Measurements from ENCODE around the gene MAPK8IP2. TPM values are rescaled to one million over a fixed set of nuclear protein-coding genes. Genes with fewer than 3 reads are reported as not detected.

The MAPK8IP2 gene
- polyA plus RNA-seq, 1 of the 3 experiments (the other 2 are of a cell fraction), result 2.7 TPM

DNA sequence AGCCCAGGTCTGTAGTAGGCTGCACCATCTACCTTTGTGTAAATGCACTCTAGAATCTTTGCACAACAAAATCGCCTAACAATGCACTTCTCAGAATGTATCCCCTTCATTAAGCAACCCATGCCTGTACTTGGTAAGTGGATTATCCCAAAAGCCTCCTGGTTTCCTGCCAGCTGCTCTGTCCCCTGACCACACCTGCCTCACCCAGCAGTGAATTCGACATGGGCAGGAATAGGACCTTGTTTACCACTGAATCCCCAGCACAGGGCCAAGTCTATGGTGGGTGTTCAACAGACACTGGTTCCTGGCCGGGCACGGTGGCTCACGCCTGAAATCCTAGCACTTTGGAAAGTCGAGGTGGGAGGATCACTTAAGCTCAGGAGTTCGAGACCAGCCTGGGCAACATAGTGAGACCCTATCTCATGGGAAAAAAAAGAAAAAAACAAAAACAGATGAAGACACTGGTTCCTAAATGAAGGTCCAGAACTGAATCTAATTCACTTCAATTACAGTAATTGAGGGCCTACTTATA is 32.8 kb upstream of the MAPK8IP2 start:
- Histone ChIP-seq H3K9me2 (no peaks in the 10 kb centered on the region), H3K4me3 (ENCODE audit: low read depth in 2 of 2, low read length in 1 of 2) (no peak overlapping the region), H2AFZ (ENCODE audit: low read depth) (no peak overlapping the region), H3F3A (replicated peaks; ENCODE audit: insufficient read depth) (no peaks in the 10 kb centered on the region), H3K79me2 (ENCODE audit: insufficient read depth) (no peaks in the 10 kb centered on the region), H3K9me3 (no peaks in the 10 kb centered on the region), H3K9ac (no peak overlapping the region), H3K4me2 (no peak overlapping the region), H3K4me1 (ENCODE audit: control insufficient read depth in 1 of 2, insufficient read depth in 2 of 2, low read depth in 1 of 2, low read length in 1 of 2) (peaks cover 0 to 4% of the 10 kb centered on the region in 2 experiments; a peak in 1 of 4 replicates), H3K36me3 (replicated peaks in 1 of 2; ENCODE audit: control insufficient read depth in 1 of 2, insufficient read depth in 2 of 2, low read length in 1 of 2) (peaks cover 0 to 41% of the 10 kb centered on the region in 2 experiments), H4K20me1 (ENCODE audit: insufficient read depth) (no peaks in the 10 kb centered on the region), H3K27me3 (ENCODE audit: insufficient read depth) (no peaks in the 10 kb centered on the region), H3K27ac (ENCODE audit: low read depth in 2 of 2, low read length in 1 of 2) (no peak overlapping the region)
- no peak for DNase-seq
- POLR2A ChIA-PET, result no interaction called here
- CTCF ChIA-PET, result interaction anchor here (0.9 kb wide), 1 partner anchor 53 kb away, joined by 3 read pairs; no protein-coding TSS in a partner anchor
- TF ChIP-seq FOXM1 (IDR thresholded peaks at IDR 0.05; ENCODE audit: low read depth), result no peak
- TF ChIP-seq, protein P1, sequence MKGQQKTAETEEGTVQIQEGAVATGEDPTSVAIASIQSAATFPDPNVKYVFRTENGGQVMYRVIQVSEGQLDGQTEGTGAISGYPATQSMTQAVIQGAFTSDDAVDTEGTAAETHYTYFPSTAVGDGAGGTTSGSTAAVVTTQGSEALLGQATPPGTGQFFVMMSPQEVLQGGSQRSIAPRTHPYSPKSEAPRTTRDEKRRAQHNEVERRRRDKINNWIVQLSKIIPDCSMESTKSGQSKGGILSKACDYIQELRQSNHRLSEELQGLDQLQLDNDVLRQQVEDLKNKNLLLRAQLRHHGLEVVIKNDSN (IDR thresholded peaks at IDR 0.05; ENCODE audit: borderline replicate concordance, low read depth), result no peak
- TF ChIP-seq, protein P2, sequence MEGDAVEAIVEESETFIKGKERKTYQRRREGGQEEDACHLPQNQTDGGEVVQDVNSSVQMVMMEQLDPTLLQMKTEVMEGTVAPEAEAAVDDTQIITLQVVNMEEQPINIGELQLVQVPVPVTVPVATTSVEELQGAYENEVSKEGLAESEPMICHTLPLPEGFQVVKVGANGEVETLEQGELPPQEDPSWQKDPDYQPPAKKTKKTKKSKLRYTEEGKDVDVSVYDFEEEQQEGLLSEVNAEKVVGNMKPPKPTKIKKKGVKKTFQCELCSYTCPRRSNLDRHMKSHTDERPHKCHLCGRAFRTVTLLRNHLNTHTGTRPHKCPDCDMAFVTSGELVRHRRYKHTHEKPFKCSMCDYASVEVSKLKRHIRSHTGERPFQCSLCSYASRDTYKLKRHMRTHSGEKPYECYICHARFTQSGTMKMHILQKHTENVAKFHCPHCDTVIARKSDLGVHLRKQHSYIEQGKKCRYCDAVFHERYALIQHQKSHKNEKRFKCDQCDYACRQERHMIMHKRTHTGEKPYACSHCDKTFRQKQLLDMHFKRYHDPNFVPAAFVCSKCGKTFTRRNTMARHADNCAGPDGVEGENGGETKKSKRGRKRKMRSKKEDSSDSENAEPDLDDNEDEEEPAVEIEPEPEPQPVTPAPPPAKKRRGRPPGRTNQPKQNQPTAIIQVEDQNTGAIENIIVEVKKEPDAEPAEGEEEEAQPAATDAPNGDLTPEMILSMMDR (IDR thresholded peaks at IDR 0.05), result no peak
- no peak for TF ChIP-seq GATA2 (CRISPR knock-in tag; IDR thresholded peaks at IDR 0.05)
- TF ChIP-seq FOSL2 (IDR thresholded peaks at IDR 0.05; ENCODE audit: borderline replicate concordance, low read depth), result no peak
- TF ChIP-seq, protein P3, sequence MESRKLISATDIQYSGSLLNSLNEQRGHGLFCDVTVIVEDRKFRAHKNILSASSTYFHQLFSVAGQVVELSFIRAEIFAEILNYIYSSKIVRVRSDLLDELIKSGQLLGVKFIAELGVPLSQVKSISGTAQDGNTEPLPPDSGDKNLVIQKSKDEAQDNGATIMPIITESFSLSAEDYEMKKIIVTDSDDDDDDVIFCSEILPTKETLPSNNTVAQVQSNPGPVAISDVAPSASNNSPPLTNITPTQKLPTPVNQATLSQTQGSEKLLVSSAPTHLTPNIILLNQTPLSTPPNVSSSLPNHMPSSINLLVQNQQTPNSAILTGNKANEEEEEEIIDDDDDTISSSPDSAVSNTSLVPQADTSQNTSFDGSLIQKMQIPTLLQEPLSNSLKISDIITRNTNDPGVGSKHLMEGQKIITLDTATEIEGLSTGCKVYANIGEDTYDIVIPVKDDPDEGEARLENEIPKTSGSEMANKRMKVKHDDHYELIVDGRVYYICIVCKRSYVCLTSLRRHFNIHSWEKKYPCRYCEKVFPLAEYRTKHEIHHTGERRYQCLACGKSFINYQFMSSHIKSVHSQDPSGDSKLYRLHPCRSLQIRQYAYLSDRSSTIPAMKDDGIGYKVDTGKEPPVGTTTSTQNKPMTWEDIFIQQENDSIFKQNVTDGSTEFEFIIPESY (IDR thresholded peaks at IDR 0.05; ENCODE audit: borderline replicate concordance, low read depth), result no peak
- no peak for TF ChIP-seq GABPA (IDR thresholded peaks at IDR 0.05; ENCODE audit: low read depth)
- TF ChIP-seq JUND (IDR thresholded peaks at IDR 0.05), result no peak
- no peak for TF ChIP-seq EZH2phosphoT487 (IDR thresholded peaks at IDR 0.05; ENCODE audit: borderline replicate concordance, low read depth)
- TF ChIP-seq NFIC (IDR thresholded peaks at IDR 0.05; ENCODE audit: borderline replicate concordance), result no peak
- 77% methylated on average over 7 of the region's 7 CpGs for WGBS (ENCODE audit: low lambda C conversion rate)

DNA sequence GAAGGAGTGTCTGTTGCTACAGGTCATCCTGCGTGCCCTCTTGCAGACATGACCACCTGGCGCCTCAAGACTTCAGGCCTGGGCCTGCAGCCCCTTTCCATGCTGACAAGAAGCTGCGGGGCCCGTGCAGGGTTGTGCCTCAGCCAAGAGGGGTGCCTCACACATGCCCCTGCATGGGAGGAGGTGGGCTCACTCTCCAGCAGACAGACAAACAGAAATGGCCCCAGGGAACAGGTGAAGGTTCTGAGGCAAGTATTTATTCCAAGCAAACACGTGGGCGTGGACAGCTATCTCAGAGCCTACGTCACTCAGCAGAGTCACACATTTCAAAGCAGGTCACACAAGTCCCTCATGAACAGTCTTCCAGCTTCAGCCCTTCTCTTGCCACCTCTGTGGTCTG is 32.0 kb upstream of the MAPK8IP2 start:
- Histone ChIP-seq H3K4me3 (ENCODE audit: low read depth in 2 of 2, low read length in 1 of 2) (no peak overlapping the region), H4K20me1 (ENCODE audit: insufficient read depth) (no peaks in the 10 kb centered on the region), H3K79me2 (ENCODE audit: insufficient read depth) (no peaks in the 10 kb centered on the region), H3K4me2 (no peak overlapping the region), H3K9me3 (no peaks in the 10 kb centered on the region), H2AFZ (ENCODE audit: low read depth) (no peak overlapping the region), H3K27ac (ENCODE audit: low read depth in 2 of 2, low read length in 1 of 2) (no peak overlapping the region), H3K4me1 (ENCODE audit: control insufficient read depth in 1 of 2, insufficient read depth in 2 of 2, low read depth in 1 of 2, low read length in 1 of 2) (peaks cover 0 to under 1% of the 10 kb centered on the region in 2 experiments; a peak in 1 of 4 replicates), H3K36me3 (replicated peaks in 1 of 2; ENCODE audit: control insufficient read depth in 1 of 2, insufficient read depth in 2 of 2, low read length in 1 of 2) (peaks cover 0 to 49% of the 10 kb centered on the region in 2 experiments), H3F3A (replicated peaks; ENCODE audit: insufficient read depth) (no peaks in the 10 kb centered on the region), H3K9me2 (no peaks in the 10 kb centered on the region), H3K9ac (no peak overlapping the region), H3K27me3 (ENCODE audit: insufficient read depth) (no peaks in the 10 kb centered on the region)
- CTCF ChIA-PET, result interaction anchor here (0.9 to 1.3 kb wide), 2 partner anchors 43 to 52 kb away, joined by 3 read pairs; partner anchors contain the start of gene SCO2
- 85% methylated on average over 7 of the region's 7 CpGs for WGBS (ENCODE audit: low lambda C conversion rate)
- no peak for DNase-seq
- POLR2A ChIA-PET, result no interaction called here
- TF ChIP-seq, protein P4, sequence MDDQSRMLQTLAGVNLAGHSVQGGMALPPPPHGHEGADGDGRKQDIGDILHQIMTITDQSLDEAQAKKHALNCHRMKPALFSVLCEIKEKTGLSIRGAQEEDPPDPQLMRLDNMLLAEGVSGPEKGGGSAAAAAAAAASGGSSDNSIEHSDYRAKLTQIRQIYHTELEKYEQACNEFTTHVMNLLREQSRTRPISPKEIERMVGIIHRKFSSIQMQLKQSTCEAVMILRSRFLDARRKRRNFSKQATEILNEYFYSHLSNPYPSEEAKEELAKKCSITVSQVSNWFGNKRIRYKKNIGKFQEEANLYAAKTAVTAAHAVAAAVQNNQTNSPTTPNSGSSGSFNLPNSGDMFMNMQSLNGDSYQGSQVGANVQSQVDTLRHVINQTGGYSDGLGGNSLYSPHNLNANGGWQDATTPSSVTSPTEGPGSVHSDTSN (IDR thresholded peaks at IDR 0.05), result no peak
- TF ChIP-seq MEF2A (IDR thresholded peaks at IDR 0.05; ENCODE audit: borderline replicate concordance, low read depth) (no peak), TAF1 (IDR thresholded peaks at IDR 0.05; ENCODE audit: borderline replicate concordance, low read depth, low read length) (no peak), FOXJ3 (CRISPR knock-in tag; IDR thresholded peaks at IDR 0.05) (no peak), POLR2AphosphoS5 (IDR thresholded peaks at IDR 0.05; ENCODE audit: low read depth, low read length) (no peak), FOSL2 (IDR thresholded peaks at IDR 0.05; ENCODE audit: borderline replicate concordance, low read depth) (no peak), GABPA (IDR thresholded peaks at IDR 0.05; ENCODE audit: low read depth) (no peak), ELF1 (IDR thresholded peaks at IDR 0.05) (no peak)
- TF ChIP-seq, protein P5, sequence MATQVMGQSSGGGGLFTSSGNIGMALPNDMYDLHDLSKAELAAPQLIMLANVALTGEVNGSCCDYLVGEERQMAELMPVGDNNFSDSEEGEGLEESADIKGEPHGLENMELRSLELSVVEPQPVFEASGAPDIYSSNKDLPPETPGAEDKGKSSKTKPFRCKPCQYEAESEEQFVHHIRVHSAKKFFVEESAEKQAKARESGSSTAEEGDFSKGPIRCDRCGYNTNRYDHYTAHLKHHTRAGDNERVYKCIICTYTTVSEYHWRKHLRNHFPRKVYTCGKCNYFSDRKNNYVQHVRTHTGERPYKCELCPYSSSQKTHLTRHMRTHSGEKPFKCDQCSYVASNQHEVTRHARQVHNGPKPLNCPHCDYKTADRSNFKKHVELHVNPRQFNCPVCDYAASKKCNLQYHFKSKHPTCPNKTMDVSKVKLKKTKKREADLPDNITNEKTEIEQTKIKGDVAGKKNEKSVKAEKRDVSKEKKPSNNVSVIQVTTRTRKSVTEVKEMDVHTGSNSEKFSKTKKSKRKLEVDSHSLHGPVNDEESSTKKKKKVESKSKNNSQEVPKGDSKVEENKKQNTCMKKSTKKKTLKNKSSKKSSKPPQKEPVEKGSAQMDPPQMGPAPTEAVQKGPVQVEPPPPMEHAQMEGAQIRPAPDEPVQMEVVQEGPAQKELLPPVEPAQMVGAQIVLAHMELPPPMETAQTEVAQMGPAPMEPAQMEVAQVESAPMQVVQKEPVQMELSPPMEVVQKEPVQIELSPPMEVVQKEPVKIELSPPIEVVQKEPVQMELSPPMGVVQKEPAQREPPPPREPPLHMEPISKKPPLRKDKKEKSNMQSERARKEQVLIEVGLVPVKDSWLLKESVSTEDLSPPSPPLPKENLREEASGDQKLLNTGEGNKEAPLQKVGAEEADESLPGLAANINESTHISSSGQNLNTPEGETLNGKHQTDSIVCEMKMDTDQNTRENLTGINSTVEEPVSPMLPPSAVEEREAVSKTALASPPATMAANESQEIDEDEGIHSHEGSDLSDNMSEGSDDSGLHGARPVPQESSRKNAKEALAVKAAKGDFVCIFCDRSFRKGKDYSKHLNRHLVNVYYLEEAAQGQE (IDR thresholded peaks at IDR 0.05; ENCODE audit: low read depth, low read length), result no peak
- TF ChIP-seq, protein P1 (IDR thresholded peaks at IDR 0.05; ENCODE audit: borderline replicate concordance, low read depth), result no peak
